HG03565 (cell line): ENCODE data around the gene CACNA2D4.
"Not testable (repeated sequence)": the region's sequence is repeated elsewhere in the genome, so short reads cannot be mapped to it uniquely, and the experiment has no call there.

Experiments
- ATAC-seq: cut with Tn5 transposase; IDR thresholded peaks from one replicate; pipeline ENCODE4 v1.9.1; 2021; ENCODE audit warnings: mild to moderate bottlenecking, moderate library complexity; ENCODE audit not compliant: unreplicated experiment

CACNA2D4 gene, protein sequence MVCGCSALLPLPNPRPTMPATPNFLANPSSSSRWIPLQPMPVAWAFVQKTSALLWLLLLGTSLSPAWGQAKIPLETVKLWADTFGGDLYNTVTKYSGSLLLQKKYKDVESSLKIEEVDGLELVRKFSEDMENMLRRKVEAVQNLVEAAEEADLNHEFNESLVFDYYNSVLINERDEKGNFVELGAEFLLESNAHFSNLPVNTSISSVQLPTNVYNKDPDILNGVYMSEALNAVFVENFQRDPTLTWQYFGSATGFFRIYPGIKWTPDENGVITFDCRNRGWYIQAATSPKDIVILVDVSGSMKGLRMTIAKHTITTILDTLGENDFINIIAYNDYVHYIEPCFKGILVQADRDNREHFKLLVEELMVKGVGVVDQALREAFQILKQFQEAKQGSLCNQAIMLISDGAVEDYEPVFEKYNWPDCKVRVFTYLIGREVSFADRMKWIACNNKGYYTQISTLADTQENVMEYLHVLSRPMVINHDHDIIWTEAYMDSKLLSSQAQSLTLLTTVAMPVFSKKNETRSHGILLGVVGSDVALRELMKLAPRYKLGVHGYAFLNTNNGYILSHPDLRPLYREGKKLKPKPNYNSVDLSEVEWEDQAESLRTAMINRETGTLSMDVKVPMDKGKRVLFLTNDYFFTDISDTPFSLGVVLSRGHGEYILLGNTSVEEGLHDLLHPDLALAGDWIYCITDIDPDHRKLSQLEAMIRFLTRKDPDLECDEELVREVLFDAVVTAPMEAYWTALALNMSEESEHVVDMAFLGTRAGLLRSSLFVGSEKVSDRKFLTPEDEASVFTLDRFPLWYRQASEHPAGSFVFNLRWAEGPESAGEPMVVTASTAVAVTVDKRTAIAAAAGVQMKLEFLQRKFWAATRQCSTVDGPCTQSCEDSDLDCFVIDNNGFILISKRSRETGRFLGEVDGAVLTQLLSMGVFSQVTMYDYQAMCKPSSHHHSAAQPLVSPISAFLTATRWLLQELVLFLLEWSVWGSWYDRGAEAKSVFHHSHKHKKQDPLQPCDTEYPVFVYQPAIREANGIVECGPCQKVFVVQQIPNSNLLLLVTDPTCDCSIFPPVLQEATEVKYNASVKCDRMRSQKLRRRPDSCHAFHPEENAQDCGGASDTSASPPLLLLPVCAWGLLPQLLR

DNA sequence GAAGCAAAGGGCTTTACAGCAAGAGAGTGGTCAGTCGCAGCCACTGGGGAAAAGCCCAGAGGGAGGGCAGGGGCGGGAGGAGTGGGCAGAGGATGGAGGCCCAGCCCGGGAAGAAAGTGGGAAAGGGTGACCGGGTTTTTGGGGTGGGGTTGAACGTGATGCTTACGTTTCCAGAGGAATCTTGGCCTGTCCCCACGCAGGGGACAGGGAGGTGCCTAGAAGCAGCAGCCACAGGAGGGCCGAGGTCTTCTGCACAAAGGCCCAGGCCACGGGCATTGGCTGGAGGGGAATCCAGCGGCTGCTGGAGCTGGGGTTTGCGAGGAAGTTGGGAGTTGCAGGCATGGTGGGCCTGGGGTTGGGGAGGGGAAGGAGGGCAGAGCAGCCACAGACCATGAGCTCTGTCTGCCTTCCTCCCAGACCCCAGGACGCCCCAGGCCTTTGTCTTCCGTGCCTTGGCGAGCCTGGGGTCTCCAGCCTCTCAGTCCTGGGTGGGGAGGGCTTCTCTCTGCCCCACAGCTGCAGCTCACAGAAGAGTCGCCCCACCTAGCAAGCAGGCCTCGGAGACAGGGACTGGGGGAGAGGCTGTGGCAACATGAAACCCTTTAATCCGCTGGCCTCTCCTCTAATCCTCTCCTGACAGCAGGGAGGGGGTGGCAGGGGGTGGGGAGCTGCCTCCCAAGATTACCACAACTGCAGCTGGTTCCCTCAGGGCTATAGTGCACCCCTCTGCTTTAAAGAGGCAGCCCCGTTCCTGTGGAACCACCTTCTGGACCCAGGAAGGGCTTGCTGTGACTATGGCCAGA, at the start of gene CACNA2D4:
CACNA2D4 (minus strand) TSS at position 572 of the 803 bp plus-strand sequence; CDS start at position 393, 179 bp downstream.
- ATAC-seq, result no peak

DNA sequence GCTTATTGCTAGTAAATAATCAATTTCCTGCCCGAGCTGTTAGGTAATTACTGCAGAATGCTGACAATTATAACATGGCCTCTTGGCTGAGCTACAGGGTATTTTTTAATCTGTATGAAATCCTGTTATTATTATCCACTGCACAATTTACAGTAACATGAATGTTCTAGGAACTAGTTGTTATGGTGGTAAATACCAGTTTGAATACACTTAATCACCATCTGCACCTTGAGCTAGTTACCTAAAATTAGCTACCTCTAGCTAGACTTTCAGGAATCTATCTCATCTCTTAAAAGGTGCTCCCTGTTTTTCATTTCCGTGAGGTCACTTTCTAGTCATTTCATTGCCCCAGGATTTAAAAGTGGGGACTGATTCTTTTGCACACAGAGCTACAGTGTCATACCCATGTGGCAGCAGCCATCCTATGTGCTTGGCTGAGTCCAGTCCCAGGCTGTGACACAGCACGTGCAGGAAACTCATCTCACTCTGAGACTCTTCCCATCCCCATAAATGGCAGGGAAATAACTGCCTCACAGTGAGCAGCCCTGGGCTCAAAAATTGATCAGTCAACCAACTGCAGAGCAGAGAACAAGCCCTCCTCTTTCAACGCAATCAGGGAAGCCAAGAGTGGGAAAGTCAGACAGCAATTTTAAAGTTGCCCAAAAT, 48.2 kb upstream of the CACNA2D4 start:
- no peak for ATAC-seq

DNA sequence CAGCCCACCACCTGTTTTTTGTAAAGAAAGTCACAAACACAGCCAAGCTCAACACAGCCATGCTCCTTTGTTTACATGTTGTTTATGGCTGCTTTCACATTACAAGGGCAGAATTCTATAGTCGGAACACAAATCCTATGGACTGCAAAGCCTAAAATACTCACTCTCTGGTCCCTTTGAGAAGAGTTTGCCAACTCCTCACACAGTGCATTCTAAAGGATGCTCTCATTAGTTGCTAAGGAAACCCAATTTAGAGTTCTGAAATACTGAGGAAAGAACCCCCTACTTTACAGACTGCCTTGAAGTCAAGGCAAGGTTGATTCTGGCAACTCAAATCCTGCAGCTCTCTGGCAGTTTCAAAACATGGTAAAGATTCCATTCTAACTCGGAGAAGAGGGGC, 47.5 kb upstream of the CACNA2D4 start:
- ATAC-seq, result no peak

DNA sequence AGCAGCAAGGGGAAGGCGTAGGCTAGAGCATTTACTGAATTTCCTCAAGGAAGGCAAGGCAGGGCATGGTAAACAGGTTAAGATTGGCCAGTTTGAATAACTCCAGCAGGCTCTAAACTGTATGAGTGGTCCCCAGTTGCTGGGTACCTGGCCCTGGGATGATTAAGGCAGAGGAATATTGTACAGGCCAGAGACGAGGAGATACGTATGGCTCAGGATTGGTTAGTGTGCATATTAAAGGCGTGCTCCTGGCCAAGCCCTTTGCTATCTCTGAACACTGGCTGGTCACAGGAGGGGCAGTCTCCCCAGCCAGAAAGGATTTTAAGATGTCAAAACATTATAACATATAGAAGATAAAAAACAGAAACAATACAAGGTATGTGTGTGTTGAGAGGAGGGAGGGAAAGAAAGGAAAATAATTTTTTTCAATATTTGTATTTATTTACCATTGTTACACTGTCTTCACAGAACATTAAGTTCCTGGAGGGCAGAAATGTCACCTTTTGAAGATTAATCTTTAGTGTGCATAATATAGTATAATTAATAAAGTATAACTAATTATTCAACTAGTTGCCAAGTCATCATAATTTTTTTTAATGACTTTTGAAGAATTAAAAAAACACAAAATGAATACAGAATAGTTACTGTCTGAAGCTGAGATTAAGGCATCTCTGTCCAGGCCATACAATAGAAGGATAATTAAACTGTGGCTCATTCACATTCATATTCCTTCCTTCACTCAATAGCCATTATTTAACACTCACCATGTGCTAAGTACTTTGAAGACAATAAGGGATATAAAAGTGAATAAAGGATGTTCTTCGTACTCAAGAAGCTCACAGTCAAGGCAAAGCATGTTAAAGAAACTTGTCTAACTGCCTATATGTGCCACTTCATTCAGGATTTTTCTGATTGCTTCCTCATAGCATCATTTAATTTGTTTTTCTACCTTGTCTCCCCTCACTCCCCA, 43.9 kb upstream of the CACNA2D4 start:
- ATAC-seq, result no peak

DNA sequence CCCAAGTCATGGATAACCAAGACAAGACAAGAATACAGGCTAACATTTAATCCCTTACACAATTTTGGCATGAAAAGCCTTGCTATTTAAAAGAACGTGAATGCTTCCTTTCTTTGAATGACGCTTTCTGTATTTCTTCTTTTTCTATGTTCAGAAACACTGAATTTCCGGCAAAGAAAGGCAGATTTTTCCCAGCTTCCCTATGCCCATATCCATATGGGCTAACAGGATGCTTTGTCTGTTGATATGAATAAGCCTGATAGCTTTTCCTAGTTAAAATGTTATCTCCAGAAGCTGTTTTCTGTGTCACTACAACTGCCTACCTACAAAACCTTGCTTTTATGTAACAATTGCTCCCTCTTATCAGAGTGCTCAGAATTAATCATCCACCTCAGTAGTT, 38.3 kb upstream of the CACNA2D4 start:
- ATAC-seq, result no peak

DNA sequence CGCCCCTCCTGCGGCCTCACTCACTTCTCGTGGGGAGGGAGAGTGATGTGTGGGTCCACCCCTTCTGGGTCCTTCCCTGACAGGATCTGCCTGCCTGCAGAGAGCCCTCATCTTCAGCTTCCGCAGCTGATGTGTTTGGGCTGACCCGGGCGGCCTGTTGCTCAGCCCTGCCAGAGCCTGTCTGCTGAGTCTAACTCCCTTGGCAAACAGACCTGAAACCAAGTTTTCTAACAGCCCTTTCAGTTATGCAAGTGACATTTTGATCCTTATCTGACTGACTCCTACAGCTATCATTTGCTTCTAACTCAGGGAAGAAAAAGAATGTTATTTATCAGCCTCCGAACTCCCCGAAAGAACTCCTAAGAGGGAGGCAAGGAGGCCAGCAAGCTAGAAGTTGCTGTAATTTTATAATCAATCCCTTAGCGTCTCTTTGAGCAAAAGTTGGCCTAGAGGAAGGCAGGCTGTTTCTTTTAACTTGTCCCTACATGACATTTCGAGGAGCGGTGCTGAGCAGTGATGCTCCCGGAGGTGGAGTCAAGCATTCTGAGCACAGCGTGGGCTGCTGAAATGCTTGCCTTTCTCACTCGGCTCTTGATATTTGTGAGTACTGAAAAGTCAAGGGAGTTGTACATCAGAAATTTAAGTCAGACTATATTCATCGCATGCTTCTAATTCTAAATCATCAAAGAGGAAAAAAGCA, 31.5 kb upstream of the CACNA2D4 start:
- no peak for ATAC-seq

DNA sequence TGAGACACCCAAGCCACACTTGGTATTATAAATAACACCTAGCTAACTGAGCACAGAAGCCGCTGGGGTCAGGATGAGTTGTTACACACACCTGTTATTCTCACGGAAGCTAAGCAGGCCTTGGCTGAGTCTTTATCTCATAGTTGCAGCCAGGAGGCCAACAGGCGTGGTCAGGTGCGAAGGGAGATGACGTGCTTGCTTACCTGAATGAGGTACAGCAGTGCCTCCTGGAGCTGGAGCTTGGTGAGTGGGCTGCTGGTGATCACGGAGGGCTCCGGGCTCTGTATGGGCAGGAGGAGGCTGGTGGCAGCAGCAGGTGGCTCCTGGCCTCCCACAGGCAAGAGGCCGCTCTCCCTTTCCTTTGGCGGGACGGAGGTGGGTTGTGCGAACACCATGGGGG, 30.4 kb upstream of the CACNA2D4 start:
- ATAC-seq, result no peak

DNA sequence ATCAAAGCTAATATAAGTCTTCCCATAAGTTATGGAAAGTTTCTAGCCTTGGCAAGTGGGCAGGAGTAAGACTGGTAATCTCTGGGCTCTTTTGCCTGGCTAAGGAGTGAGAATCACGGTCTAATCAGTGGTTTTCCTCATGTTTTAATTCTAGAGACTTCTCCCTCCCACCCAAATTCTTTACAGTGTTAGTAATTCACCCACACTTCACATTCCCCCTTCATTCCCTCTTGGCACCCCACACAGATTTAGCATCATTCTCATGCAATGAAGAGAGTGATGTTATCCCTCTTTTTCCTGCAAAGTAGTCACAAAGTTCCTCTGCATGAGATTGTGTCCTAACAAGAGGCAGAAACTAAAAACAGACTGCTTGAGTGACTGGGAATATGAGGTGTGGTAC, 28.6 kb upstream of the CACNA2D4 start:
- no peak for ATAC-seq

DNA sequence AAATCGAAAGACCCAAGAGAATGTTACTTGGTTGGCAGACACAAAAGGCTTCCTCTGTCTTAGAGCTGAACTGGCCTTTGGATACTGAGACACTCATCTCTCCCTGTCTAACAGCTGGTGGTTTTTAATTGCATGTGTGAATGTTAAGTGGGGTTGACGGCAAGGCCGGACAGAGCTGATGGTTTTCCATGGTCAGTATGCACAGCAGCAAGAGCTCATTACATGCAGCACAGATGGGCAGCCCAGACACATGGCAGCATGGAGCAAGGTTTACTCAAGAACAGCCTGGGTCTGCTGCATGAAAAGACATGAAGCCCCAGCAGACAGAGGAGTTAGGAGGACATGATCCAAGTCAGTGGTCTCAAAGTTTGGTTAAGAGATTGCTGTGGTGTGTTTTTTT, 27.8 kb upstream of the CACNA2D4 start:
- no peak for ATAC-seq

DNA sequence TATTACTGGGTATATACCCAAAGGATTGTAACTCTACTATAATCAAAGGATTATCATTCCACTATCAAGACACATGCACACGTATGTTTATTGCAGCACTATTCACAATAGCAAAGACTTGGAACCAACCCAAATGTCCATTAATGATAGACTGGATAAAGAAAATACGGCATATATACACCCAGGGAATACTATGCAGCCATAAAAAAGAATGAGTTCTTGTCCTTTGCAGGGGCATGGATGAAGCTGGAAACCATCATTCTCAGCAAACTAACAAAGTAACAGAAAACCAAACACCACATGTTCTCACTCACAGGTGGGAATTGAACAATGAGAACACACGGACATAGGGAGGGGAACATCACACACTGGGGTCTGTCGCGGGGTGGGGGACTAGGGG, 27.1 kb upstream of the CACNA2D4 start:
- not testable (repeated sequence) for ATAC-seq

DNA sequence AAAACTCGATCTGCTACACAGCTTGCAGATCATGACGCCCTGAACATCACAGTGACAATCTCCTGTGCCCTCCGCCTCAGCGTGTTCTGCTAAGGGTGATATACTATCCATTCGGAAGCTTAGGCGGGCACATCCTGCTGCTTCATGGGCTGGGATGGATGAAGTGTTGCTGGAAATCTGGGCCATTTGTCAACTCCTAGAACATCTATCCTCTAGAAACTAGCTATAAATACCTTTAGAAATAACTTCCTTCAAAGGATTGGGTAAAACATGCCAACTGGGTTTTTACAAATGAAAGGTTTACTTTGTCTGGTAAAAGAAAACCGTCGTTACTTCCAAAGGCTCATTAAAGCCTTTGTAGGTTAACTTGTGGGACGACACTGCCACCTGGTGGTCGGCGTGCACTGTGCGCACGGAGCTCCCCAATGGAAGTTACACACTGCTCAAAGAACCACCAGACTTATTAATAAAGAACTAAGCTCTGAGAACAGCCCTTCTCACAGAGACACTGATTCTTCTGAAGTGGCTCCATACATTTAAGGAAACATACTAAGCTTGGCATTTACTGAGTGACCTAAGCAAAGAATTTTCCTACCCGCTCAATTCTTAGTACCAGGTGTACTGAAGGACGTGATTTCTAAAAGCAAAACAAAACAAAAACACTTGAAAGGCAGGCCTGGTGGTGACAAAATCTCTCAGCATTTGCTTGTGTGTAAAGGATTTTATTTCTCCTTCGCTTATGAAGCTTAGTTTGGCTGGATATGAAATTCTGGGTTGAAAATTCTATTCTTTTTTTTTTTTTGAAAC, 21.6 kb upstream of the CACNA2D4 start:
- peak; percentile 71 for ATAC-seq

DNA sequence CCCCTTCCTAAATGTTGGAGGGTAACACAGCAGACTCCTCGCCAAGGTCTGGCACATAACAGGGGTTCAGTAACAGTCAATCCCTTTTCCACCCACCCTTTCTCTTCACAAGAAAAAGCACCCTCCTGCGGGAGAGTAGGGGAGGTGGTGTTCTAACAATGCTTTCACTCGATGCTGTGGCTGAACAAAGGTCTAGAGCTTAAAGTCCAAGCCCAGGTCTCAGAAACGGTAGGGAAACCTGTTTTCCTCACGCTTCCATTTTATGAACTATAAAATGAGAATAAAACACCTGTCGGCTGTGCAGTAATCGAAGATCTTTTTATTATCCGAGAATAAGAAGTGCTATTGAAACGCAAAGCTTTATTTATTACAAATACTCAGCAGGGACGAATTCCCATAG, 20.9 kb upstream of the CACNA2D4 start:
- ATAC-seq, result no peak

DNA sequence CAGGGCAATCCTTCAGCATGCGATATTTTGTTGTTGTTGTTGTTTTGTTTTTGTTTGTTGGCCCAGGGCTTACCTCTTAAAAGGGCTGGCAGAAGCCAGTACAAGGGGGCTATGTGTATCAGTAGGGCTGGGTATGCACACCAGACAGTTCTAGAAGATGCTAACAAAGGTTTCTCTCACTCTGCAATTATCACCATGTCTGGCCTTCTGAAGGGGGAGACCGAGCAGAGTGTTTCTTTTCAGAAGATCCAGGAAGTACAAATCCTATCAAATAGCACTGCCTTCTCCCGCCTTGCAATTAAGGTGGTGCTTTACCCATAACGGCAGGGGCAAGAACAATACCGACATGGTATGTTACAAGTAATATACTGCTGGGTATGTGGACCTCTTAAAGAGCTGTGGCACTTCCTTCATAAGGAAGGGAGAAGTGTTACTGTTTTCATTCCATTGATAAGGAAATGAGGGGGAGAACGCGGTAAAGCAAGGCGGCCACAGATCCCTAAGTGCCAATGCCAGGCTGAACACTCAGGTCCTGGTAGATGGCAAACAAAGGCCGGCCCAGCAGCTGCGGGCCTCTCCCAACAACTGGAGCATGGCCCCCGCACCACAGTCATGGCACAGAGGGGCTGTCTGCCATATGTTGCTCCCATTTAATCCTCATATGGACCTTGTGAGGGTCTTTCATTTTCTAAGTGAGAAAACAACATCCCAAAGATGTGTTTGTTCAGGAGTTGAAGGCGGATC, 19.2 kb upstream of the CACNA2D4 start:
- ATAC-seq, result no peak

DNA sequence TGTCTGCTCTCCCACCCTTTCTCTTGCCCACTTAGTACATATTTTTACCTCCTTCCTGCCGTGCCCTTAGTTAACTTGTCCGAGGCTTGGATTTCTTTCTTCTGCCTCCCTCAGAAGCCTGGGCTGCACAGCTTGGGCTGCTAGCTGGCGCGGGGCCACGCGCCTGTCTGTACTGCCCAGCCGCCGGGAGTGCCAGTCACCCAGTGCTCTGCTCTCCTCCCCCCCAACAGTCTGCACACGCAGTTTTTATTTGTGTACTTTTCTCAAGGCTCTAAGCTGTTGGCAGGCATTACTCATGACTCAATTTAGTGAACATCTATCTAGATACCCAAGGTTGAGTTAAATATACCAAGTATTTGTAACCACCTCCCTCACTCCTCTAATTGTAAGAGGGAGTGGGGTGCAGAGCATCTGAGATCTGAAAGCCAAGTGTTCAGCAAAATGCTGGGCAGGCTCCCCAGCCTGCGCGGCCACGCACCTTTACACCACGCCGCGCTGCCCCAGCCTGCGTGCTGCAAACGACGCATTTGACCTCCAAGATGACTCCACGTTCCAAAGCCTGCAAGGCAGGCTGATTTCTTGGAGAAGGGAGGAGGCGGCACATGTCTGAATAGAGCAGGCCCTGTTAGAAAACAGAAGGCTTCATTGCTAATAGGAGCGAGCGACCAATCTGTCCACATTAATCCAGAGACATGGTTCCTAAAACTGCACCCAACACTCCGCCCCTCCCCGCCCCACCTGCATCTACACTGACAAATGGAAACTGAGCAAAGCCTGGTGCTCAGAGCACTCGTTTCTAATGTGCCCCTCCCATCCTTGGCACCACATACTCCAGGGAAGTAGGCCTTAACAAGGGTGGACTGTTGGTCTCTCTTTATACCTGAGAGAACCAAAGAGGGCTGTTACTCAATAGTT, 18.2 kb upstream of the CACNA2D4 start:
- ATAC-seq, result no peak

DNA sequence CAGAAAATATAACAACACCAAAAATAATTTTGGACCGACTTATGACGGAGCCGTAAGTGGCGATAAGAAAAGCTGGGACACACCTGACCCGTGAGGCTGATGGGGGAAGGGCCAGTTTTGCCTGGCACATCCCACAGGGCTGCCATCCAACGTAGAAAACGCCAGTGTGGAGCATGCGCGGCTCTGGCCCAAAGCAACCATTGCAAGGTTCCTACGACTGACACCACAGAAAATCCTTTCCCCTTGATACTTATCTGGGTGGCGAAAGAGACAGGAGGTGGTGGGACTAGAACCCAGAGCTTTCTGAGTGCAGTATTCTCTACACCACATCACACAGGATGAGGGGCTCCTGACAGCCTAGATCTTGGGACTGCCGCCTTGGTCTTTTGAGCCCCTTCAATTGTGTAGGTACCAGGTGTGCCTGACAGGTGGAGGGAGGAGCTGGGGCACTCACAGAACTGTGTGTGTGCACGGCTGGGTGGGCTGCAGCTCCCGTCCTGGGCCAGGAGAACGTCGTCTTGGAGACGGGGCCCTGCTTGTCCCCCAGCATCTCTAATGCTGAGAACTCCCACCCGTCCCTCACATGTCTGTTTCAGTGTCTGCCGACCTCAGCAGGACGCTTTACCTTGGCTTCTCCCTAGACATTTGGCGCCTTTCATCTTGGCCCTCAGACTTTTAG, 17.4 kb upstream of the CACNA2D4 start:
- no peak for ATAC-seq
